NB4 (cell line): ENCODE results near the gene NDUFA3.
A peak's percentile ranks its signal among the peaks of the same experiment; 100 is the strongest.

Source experiments
- DNase-seq: peaks from one replicate; pipeline ENCODE4 v3.0.0; 2010; ENCODE audit warnings: low read depth
- H3K4me3 ChIP-seq: one replicate; pipeline ENCODE4 v1.5.1; 2011; ENCODE audit warnings: mild to moderate bottlenecking, low read depth, low read length, moderate library complexity
- CTCF ChIP-seq: IDR thresholded peaks from one replicate; pipeline ENCODE4 v1.5.1; 2012; ENCODE audit warnings: low read depth, low read length
- MAX ChIP-seq: IDR thresholded peaks from 2 replicates; pipeline ENCODE4 v1.6.1; 2011; ENCODE audit warnings: low read depth, low read length
- MYC ChIP-seq: IDR thresholded peaks from 2 replicates; pipeline ENCODE4 v1.6.1; 2011; ENCODE audit warnings: low read depth, low read length
- POLR2A ChIP-seq: IDR thresholded peaks from 2 replicates; pipeline ENCODE4 v1.6.1; 2011; ENCODE audit warnings: mild to moderate bottlenecking; ENCODE audit not compliant: insufficient read length; ENCODE audit errors: extremely low read depth

The NDUFA3 gene

GRCh38 chr19:54114340-54115108, 11.9 kb downstream of the NDUFA3 start:
- peak overlapping the region; percentile 99 for H3K4me3 ChIP-seq
- no peak for TF ChIP-seq MYC
- TF ChIP-seq MAX: peak; percentile 25; the same call in 1 of the 2 replicates
- no peak for TF ChIP-seq CTCF
- TF ChIP-seq POLR2A: peak; percentile 33
- peak; percentile 76 for DNase-seq

- TF ChIP-seq MAX (peak; percentile 32; the same call in 1 of the 2 replicates), CTCF (no peak), MYC (peak; percentile 82), POLR2A (peak; percentile 56)
- peak within 1 kb of the TSS; percentile 99 for H3K4me3 ChIP-seq
- peak; percentile 97 for DNase-seq
These were observed 12.7 kb downstream of the NDUFA3 start, which contains the start of the genes PRPF31 and TFPT for GRCh38 chr19:54115109-54116063. TSS of gene PRPF31 (plus strand) at chr19:54115754. CDS start at chr19:54118279, 2,525 bp downstream. TSS of gene TFPT (minus strand) at chr19:54115657. CDS start at chr19:54115269, 388 bp downstream.

- DNase-seq: no peak
- TF ChIP-seq CTCF: no peak
- TF ChIP-seq MAX: no peak
- TF ChIP-seq POLR2A: no peak
- TF ChIP-seq MYC: no peak
- H3K4me3 ChIP-seq: no peak overlapping the region
These were observed 18.6 kb downstream of the NDUFA3 start for GRCh38 chr19:54121259-54121658.

GRCh38 chr19:54123682-54124081, 21.0 kb downstream of the NDUFA3 start:
- no peak overlapping the region for H3K4me3 ChIP-seq
- no peak for DNase-seq
- TF ChIP-seq POLR2A: no peak
- TF ChIP-seq CTCF: no peak
- no peak for TF ChIP-seq MYC
- no peak for TF ChIP-seq MAX

- no peak for DNase-seq
- no peak overlapping the region for H3K4me3 ChIP-seq
- TF ChIP-seq CTCF: no peak
- no peak for TF ChIP-seq MAX
- no peak for TF ChIP-seq POLR2A
- TF ChIP-seq MYC: no peak
These were observed 21.7 kb downstream of the NDUFA3 start for GRCh38 chr19:54124393-54124792.
